HG03095 (cell line): Measurements from ENCODE around the gene IQSEC1.

Experiments
- ATAC-seq: cut with Tn5 transposase; IDR thresholded peaks from one replicate; pipeline ENCODE4 v1.9.1; 2021; ENCODE audit warnings: moderate library complexity; ENCODE audit not compliant: unreplicated experiment

The IQSEC1 gene

GRCh38 chr3:12916159-12916558 is 157.1 kb downstream of the IQSEC1 start:
- no peak for ATAC-seq

GRCh38 chr3:12914088-12914487 is 159.1 kb downstream of the IQSEC1 start:
- ATAC-seq, result no peak

- ATAC-seq, result no peak
These were observed 161.3 kb downstream of the IQSEC1 start for GRCh38 chr3:12911881-12912415.

GRCh38 chr3:12910356-12911099 is 162.7 kb downstream of the IQSEC1 start:
- ATAC-seq, result no peak

- ATAC-seq, result no peak
These were observed 163.5 kb downstream of the IQSEC1 start for GRCh38 chr3:12909710-12910109.

- ATAC-seq, result no peak
These were observed 164.4 kb downstream of the IQSEC1 start for GRCh38 chr3:12908859-12909258.

- no peak for ATAC-seq
These were observed 165.0 kb downstream of the IQSEC1 start for GRCh38 chr3:12908136-12908730.

GRCh38 chr3:12907729-12908128 is 165.5 kb downstream of the IQSEC1 start:
- no peak for ATAC-seq

- ATAC-seq, result no peak
These were observed 165.9 kb downstream of the IQSEC1 start for GRCh38 chr3:12907296-12907695.

- no peak for ATAC-seq
These were observed 166.3 kb downstream of the IQSEC1 start for GRCh38 chr3:12906916-12907290.

GRCh38 chr3:12906141-12906915 is 166.9 kb downstream of the IQSEC1 start:
- no peak for ATAC-seq

GRCh38 chr3:12905316-12906071 is 167.7 kb downstream of the IQSEC1 start:
- ATAC-seq, result no peak

- no peak for ATAC-seq
These were observed 168.3 kb downstream of the IQSEC1 start for GRCh38 chr3:12904951-12905315.

- ATAC-seq, result no peak
These were observed 169.3 kb downstream of the IQSEC1 start for GRCh38 chr3:12903881-12904280.

GRCh38 chr3:12903000-12903800 is 170.0 kb downstream of the IQSEC1 start:
- ATAC-seq, result no peak

- no peak for ATAC-seq
These were observed 170.8 kb downstream of the IQSEC1 start for GRCh38 chr3:12902181-12902999.

GRCh38 chr3:12901623-12902045 is 171.6 kb downstream of the IQSEC1 start:
- no peak for ATAC-seq

GRCh38 chr3:12900885-12901411 is 172.3 kb downstream of the IQSEC1 start:
- ATAC-seq, result no peak
